HepG2 (cell line): ENCODE measurements around the gene BBOX1. TPM values are rescaled to one million over a fixed set of nuclear protein-coding genes. Genes with fewer than 3 reads are reported as not detected.
A peak's percentile ranks its signal among the peaks of the same experiment; 100 is the strongest.

Experiments
- ATAC-seq: fragments of 200-7000 bp; cut with Tn5 transposase; 3 replicates; pipeline ENCODE4 v1.9.1; 2020; ENCODE audit warnings: mild to moderate bottlenecking, moderate library complexity
- BruUV-seq: library from RNA; stranded (reverse); fragments of 400-500 nt; replicated peaks from 2 replicates; lab custom pipeline; 2021; lab: Mats Ljungman, UMichigan
- CTCF ChIA-PET: fragments of 300-600 bp; formaldehyde crosslinking; extraction: SDS; loops from one replicate; lab custom pipeline; 2021; ENCODE audit warnings: low total read pairs, inconsistent platforms, low intra/inter-chr PET ratio; lab: Yijun Ruan, JAX
- POLR2A ChIA-PET: fragments of 350-600 bp; sonication (Branson Sonifier 250); formaldehyde crosslinking; loops from one replicate; lab custom pipeline; 2020; ENCODE audit warnings: antibody characterized with exemption, inconsistent platforms; lab: Yijun Ruan, JAX
- DNase-seq: peaks from one replicate; pipeline ENCODE4 v3.0.0-alpha.2; 2015; ENCODE audit warnings: low spot score
- FAIRE-seq: peaks from 3 replicates; lab custom pipeline; 2011; peaks lifted over from hg19 to GRCh38; lab: Jason Lieb, UNC
- H2AFZ ChIP-seq: one replicate; pipeline ENCODE4 v1.6.1; 2011; ENCODE audit warnings: low read length, inconsistent platforms
- H3K27ac ChIP-seq: fragments of 300-600 bp; 3 replicates; pipeline ENCODE4 v1.8.0; 2011; ENCODE audit warnings: mixed run types, mild to moderate bottlenecking, mixed read lengths, low read length, inconsistent platforms; ENCODE audit not compliant: insufficient read depth; ENCODE audit errors: extremely low read length
- H3K27me3 ChIP-seq, 2 experiments: fragments of 200-600 bp in 1 of 2; 2 replicates in 1 of 2; 3 replicates in 1 of 2; pipeline versions ENCODE4 v1.6.0 to v1.8.0; 2011; ENCODE audit warnings: low read length in 2 of 2, mild to moderate bottlenecking in 2 of 2, moderate library complexity in 2 of 2, inconsistent platforms in 1 of 2; ENCODE audit not compliant: insufficient read depth in 2 of 2, control insufficient read depth in 1 of 2
- H3K36me3 ChIP-seq, 2 experiments: fragments of 200-600 bp in 1 of 2; replicated peaks in 1 of 2; 2 replicates in 1 of 2; 3 replicates in 1 of 2; pipeline versions ENCODE4 v1.5.1 to v1.8.0; 2011; ENCODE audit warnings: low read length in 2 of 2, inconsistent platforms in 1 of 2; ENCODE audit not compliant: insufficient read depth in 2 of 2, control insufficient read depth in 1 of 2
- H3K4me1 ChIP-seq: 2 replicates; pipeline ENCODE4 v1.5.1; 2012; ENCODE audit warnings: low read length, inconsistent platforms; ENCODE audit not compliant: insufficient read depth
- H3K4me2 ChIP-seq: 2 replicates; pipeline ENCODE4 v1.6.0; 2011; ENCODE audit warnings: low read depth, low read length, inconsistent platforms
- H3K4me3 ChIP-seq, 3 experiments: fragments of 200-600 bp in 1 of 3; sonication (generic), shearing (Covaris generic) in 1 of 3; replicated peaks in 1 of 3; 2 replicates each; pipeline ENCODE4 v1.5.1; 2011 to 2016; ENCODE audit warnings: low read length in 3 of 3, inconsistent platforms in 2 of 3, low read depth in 2 of 3, mild to moderate bottlenecking in 2 of 3, control low read depth in 1 of 3, mixed read lengths in 1 of 3; ENCODE audit not compliant: insufficient read depth in 1 of 3
- H3K79me2 ChIP-seq: one replicate; pipeline ENCODE4 v1.6.1; 2011; ENCODE audit warnings: low read length, inconsistent platforms; ENCODE audit not compliant: insufficient read depth
- H3K9ac ChIP-seq: 2 replicates; pipeline ENCODE4 v1.6.0; 2011; ENCODE audit warnings: mild to moderate bottlenecking, low read depth, low read length, inconsistent platforms; ENCODE audit not compliant: insufficient read depth
- H3K9me3 ChIP-seq: 2 replicates; pipeline ENCODE4 v1.5.1; 2012; ENCODE audit warnings: mild to moderate bottlenecking, low read length
- H4K20me1 ChIP-seq: 2 replicates; pipeline ENCODE4 v1.6.0; 2011; ENCODE audit warnings: inconsistent platforms, mild to moderate bottlenecking, low read length, moderate library complexity; ENCODE audit not compliant: insufficient read depth
- BORCS8-MEF2B ChIP-seq: sonication (generic); formaldehyde crosslinking; IDR thresholded peaks from 2 replicates; pipeline ENCODE4 v1.8.0; 2022; ENCODE audit warnings: mild to moderate bottlenecking, missing genetic modification reagents
- CTCF ChIP-seq: sonication (generic); formaldehyde crosslinking; IDR thresholded peaks from 2 replicates; pipeline ENCODE4 v1.5.0; 2020; ENCODE audit warnings: mild to moderate bottlenecking, missing genetic modification reagents, moderate library complexity
- ESRRA ChIP-seq: sonication (generic); formaldehyde crosslinking; IDR thresholded peaks from 2 replicates; pipeline ENCODE4 v1.5.1; 2020; ENCODE audit warnings: mild to moderate bottlenecking, low read depth, missing genetic modification reagents
- HNRNPH1 ChIP-seq: fragments of 200-400 bp; formaldehyde crosslinking; optimal IDR thresholded peaks from 2 replicates; pipeline ENCODE3; 2017; ENCODE audit warnings: mild to moderate bottlenecking, low read depth, low read length
- IRX3 ChIP-seq: sonication (generic); formaldehyde crosslinking; IDR thresholded peaks from 2 replicates; pipeline ENCODE4 v1.8.1; 2023; ENCODE audit warnings: mild to moderate bottlenecking, low read depth, missing genetic modification reagents, borderline replicate concordance
- ISX ChIP-seq: sonication (generic); formaldehyde crosslinking; conservative IDR thresholded peaks from 2 replicates; pipeline ENCODE4 v1.5.0; 2020; ENCODE audit warnings: missing genetic modification reagents
- STAG1 ChIP-seq: sonication (generic); formaldehyde crosslinking; IDR thresholded peaks from 2 replicates; pipeline ENCODE4 v1.4.0; 2020; ENCODE audit warnings: missing genetic modification reagents
- ZMYM2 ChIP-seq: sonication (generic); formaldehyde crosslinking; IDR thresholded peaks from 2 replicates; pipeline ENCODE4 v1.8.0; 2022; ENCODE audit warnings: mild to moderate bottlenecking, missing genetic modification reagents
- ZNF333 ChIP-seq: sonication (generic); formaldehyde crosslinking; IDR thresholded peaks from 2 replicates; pipeline ENCODE4 v1.4.0; 2020; ENCODE audit warnings: mild to moderate bottlenecking, missing genetic modification reagents, borderline replicate concordance
- ZNF496 ChIP-seq: sonication (generic); formaldehyde crosslinking; IDR thresholded peaks from 2 replicates; pipeline ENCODE4 v1.8.1; 2023; ENCODE audit warnings: mild to moderate bottlenecking, moderate library complexity, missing genetic modification reagents; ENCODE audit not compliant: insufficient replicate concordance
- ZSCAN9 ChIP-seq: IDR thresholded peaks from 2 replicates; pipeline ENCODE4 v1.6.1; 2016; ENCODE audit warnings: borderline replicate concordance
- WGBS: methylation state at CpG from one replicate; pipeline ENCODE4 v1.1.6; 2017; ENCODE audit warnings: low lambda C conversion rate; 5-methylcytosine and 5-hydroxymethylcytosine counted together
- in situ Hi-C: cut with HindIII; loops from 2 replicates; pipeline ENCODE4 v1.10.0; 2017; ENCODE audit warnings: low pct_unique_long_range_greater_than_20kb; ENCODE audit not compliant: extremely low pct_ligation_motif_present
- intact Hi-C: fragments of 100-400 bp; cut with micrococcal nuclease; formaldehyde crosslinking; loops from one replicate; pipeline ENCODE4 v1.10.0; 2022; ENCODE audit not compliant: unreplicated experiment
- polyA plus RNA-seq, 8 experiments: library from polyadenylated mRNA; depleted of rRNA in 3 of 8; stranded (reverse) in 7 of 8; unstranded in 1 of 8; fragments of >200 nt; fragmentation: Illumina TruSeq in 4 of 8; extraction: Trizol in 4 of 8; gene quantifications; 2 replicates each; pipeline versions ENCODE4 v1.2.1 to v1.2.3, GENCODE V29; 2011 to 2016; ENCODE audit warnings: low read depth in 4 of 8, missing spikeins in 1 of 8, mixed read lengths in 1 of 8; ENCODE audit not compliant: insufficient read depth in 1 of 8
- total RNA-seq, 5 experiments: library from RNA; depleted of rRNA; stranded (reverse); fragments of >200 nt; fragmentation: Illumina TruSeq; extraction: Trizol; gene quantifications; 2 replicates each; pipeline ENCODE4 v1.2.3, GENCODE V29; 2016; ENCODE audit warnings: low read depth in 1 of 5
- TF ChIP-seq, protein P1 (sequence below): sonication (generic); formaldehyde crosslinking; IDR thresholded peaks from 2 replicates; pipeline ENCODE4 v1.5.0; 2020; ENCODE audit warnings: mild to moderate bottlenecking, missing genetic modification reagents, borderline replicate concordance
- TF ChIP-seq, protein P2 (sequence below): fragments of 450-650 bp; IDR thresholded peaks from 2 replicates; pipeline ENCODE4 v1.6.1; 2017

BBOX1 gene
- total and polyA plus RNA-seq, 2 of the 13 experiments (the other 11 are each of a cell fraction or from before 2014, with no cell fraction given) = not detected

DNA sequence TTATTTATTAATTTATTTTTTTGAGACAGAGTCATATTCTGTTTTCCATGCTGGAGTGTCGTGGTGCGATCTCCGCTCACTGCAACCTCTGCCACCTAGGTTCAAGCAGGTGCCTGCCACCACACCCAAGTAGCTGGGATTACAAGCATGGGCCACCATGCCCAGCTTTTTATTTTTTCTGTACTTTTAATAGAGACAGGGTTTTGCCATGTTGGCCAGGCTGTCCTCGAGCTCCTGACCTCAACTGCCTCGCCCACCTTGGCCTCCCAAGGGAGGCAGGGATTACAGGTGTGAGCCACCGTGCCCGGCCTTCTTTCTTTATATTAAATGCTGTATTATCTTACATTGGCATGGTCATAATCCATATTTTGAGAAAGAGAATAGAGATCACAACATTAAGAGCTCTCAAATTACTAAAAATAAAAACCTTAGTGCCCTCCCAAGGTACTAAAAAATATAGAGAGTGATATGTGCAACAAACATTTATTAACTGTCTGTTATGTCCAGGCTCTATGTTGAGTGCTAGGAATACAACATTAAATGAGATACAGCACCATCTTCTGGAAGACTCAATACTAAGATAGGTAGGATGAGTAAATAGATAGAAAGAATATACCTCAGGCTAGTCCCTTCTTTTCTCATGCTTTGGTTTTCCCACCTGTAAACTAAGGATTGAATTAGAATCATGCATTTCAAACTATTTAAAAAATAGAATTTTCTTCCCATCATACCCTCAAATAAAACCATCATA, 84.1 kb downstream of the BBOX1 start:
- DNase-seq (peak; percentile 4), FAIRE-seq (no peak), ATAC-seq (peak; percentile 62; the same call in 2 of the 3 replicates)
- Histone ChIP-seq H3K4me2 (no peak overlapping the region), H3K27ac (no peak overlapping the region), H3K4me1 (no peaks in the 10 kb centered on the region), H4K20me1 (no peaks in the 10 kb centered on the region), H2AFZ (no peak overlapping the region), H3K9me3 (no peaks in the 10 kb centered on the region), H3K27me3 (no peaks in the 10 kb centered on the region), H3K9ac (no peak overlapping the region), H3K36me3 (no peaks in the 10 kb centered on the region), H3K4me3 (no peak overlapping the region), H3K79me2 (no peaks in the 10 kb centered on the region)
- ChIA-PET CTCF (no interaction called here), POLR2A (no interaction called here)
- intact Hi-C loops (loop anchor here (1.0 to 10.0 kb wide), 2 partner anchors 150 to 370 kb away; no protein-coding TSS in a partner anchor), in situ Hi-C loops (no loop called here)
- BruUV-seq = no TSS peak
- 26% methylated on average over 7 of the region's 7 CpGs for WGBS
- TF ChIP-seq CTCF (CRISPR knock-in tag) = peak; percentile 40
- TF ChIP-seq STAG1 = peak; percentile 49
- no peak for TF ChIP-seq ISX (CRISPR knock-in tag)

GRCh38 chr11:27129686-27130085, 89.1 kb downstream of the BBOX1 start:
- FAIRE-seq = no peak
- no peak overlapping the region for H2AFZ ChIP-seq
- no peak for DNase-seq
- H3K36me3 ChIP-seq = no peaks in the 10 kb centered on the region
- no peaks in the 10 kb centered on the region for H3K9me3 ChIP-seq
- H3K9ac ChIP-seq = no peak overlapping the region
- ATAC-seq = no peak
- POLR2A ChIA-PET = no interaction called here
- intact Hi-C loops (loop anchor here (10.0 kb wide), 1 partner anchor 155 kb away; no protein-coding TSS in a partner anchor), in situ Hi-C loops (no loop called here)
- no peaks in the 10 kb centered on the region for H3K4me1 ChIP-seq
- no peak overlapping the region for H3K4me2 ChIP-seq
- CTCF ChIA-PET = no interaction called here
- no TSS peak for BruUV-seq
- H4K20me1 ChIP-seq = no peaks in the 10 kb centered on the region
- no peak overlapping the region for H3K4me3 ChIP-seq
- no peaks in the 10 kb centered on the region for H3K79me2 ChIP-seq
- H3K27ac ChIP-seq = no peak overlapping the region
- H3K27me3 ChIP-seq = no peaks in the 10 kb centered on the region
- TF ChIP-seq ZNF496 (CRISPR knock-in tag) (no peak), ESRRA (CRISPR knock-in tag) (no peak), ZMYM2 (no peak), BORCS8-MEF2B (CRISPR knock-in tag) (no peak), ZNF333 (CRISPR knock-in tag) (no peak), HNRNPH1 (no peak), ZSCAN9 (no peak), IRX3 (CRISPR knock-in tag) (no peak)
- TF ChIP-seq, protein P1, sequence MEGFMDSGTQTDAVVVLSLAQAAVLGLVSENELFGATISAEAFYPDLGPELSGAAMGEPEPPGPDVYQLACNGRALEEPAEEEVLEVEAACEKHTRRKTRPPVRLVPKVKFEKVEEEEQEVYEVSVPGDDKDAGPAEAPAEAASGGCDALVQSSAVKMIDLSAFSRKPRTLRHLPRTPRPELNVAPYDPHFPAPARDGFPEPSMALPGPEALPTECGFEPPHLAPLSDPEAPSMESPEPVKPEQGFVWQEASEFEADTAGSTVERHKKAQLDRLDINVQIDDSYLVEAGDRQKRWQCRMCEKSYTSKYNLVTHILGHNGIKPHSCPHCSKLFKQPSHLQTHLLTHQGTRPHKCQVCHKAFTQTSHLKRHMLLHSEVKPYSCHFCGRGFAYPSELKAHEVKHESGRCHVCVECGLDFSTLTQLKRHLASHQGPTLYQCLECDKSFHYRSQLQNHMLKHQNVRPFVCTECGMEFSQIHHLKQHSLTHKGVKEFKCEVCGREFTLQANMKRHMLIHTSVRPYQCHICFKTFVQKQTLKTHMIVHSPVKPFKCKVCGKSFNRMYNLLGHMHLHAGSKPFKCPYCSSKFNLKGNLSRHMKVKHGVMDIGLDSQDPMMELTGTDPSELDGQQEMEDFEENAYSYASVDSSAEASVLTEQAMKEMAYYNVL = no peak
- TF ChIP-seq, protein P2, sequence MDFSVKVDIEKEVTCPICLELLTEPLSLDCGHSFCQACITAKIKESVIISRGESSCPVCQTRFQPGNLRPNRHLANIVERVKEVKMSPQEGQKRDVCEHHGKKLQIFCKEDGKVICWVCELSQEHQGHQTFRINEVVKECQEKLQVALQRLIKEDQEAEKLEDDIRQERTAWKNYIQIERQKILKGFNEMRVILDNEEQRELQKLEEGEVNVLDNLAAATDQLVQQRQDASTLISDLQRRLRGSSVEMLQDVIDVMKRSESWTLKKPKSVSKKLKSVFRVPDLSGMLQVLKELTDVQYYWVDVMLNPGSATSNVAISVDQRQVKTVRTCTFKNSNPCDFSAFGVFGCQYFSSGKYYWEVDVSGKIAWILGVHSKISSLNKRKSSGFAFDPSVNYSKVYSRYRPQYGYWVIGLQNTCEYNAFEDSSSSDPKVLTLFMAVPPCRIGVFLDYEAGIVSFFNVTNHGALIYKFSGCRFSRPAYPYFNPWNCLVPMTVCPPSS = no peak
